ENCODE results near the gene HMGN4. TPM values are rescaled to one million over a fixed set of nuclear protein-coding genes. Genes with fewer than 3 reads are reported as not detected.

Gene HMGN4
- total RNA-seq, 5 donors from 2014 or later (not counting 1 experiment from before 2014, with no cell fraction given): 49.2 to 92.5 (median 62.7) TPM

GRCh38 chr6:26525838-26526237 is 12.3 kb upstream of the HMGN4 start:
- no peaks in the 10 kb centered on the region for H3K27me3 ChIP-seq (replicated peaks in 1 of 2; ENCODE audit: control insufficient read depth in 2 of 2, extremely low read depth in 1 of 2, insufficient read depth in 2 of 2, low read length in 1 of 2)
- CTCF ChIA-PET: no interaction called here
- H3K27ac Mint-ChIP-seq: peak overlapping the region in 1 of 2 donors; percentile 57
- no peaks in the 10 kb centered on the region for H3K27me3 Mint-ChIP-seq
- peaks cover 2 to 7% of the 10 kb centered on the region in 2 experiments for H3K4me1 ChIP-seq (ENCODE audit: control insufficient read depth in 1 of 2, extremely low read depth in 1 of 2, insufficient read depth in 2 of 2, low read length in 2 of 2)
- H3K4me3 Mint-ChIP-seq: no peak overlapping the region
- H3K9me3 Mint-ChIP-seq: no peaks in the 10 kb centered on the region
- ATAC-seq (replicated peaks in 1 of 4): no peak
- DNase-seq: no peak
- H3K36me3 ChIP-seq (ENCODE audit: control insufficient read depth in 2 of 2, extremely low read depth in 1 of 2, insufficient read depth in 1 of 2, low read length in 1 of 2): no peaks in the 10 kb centered on the region
- H3K4me1 Mint-ChIP-seq: peaks cover 26 to 50% (median 48%) of the 10 kb centered on the region in 3 donors
- POLR2A ChIA-PET: no interaction called here
- no peak overlapping the region for H3K4me3 ChIP-seq (ENCODE audit: control insufficient read depth in 1 of 2, extremely low read depth in 1 of 2, low read length in 1 of 2)
- no CpG with 5 or more reads among the region's 2 CpGs for WGBS (ENCODE audit: insufficient coverage)
- no peaks in the 10 kb centered on the region for H3K36me3 Mint-ChIP-seq
- no peaks in the 10 kb centered on the region for H3K9me3 ChIP-seq
- no peak overlapping the region for H3K27ac ChIP-seq (ENCODE audit: low read length)

- H3K4me3 ChIP-seq (ENCODE audit: control insufficient read depth in 1 of 2, extremely low read depth in 1 of 2, low read length in 1 of 2): no peak overlapping the region
- DNase-seq: no peak
- Mint-ChIP-seq H3K4me3 (no peak overlapping the region), H3K36me3 (no peaks in the 10 kb centered on the region), H3K27me3 (no peaks in the 10 kb centered on the region), H3K9me3 (no peaks in the 10 kb centered on the region), H3K4me1 (peaks cover 29 to 50% (median 48%) of the 10 kb centered on the region in 3 donors), H3K27ac (no peak overlapping the region)
- no peaks in the 10 kb centered on the region for H3K36me3 ChIP-seq (ENCODE audit: control insufficient read depth in 2 of 2, extremely low read depth in 1 of 2, insufficient read depth in 1 of 2, low read length in 1 of 2)
- no CpG with 5 or more reads among the region's 1 CpG for WGBS (ENCODE audit: insufficient coverage)
- H3K9me3 ChIP-seq: no peaks in the 10 kb centered on the region
- no peak overlapping the region for H3K27ac ChIP-seq (ENCODE audit: low read length)
- no peaks in the 10 kb centered on the region for H3K27me3 ChIP-seq (replicated peaks in 1 of 2; ENCODE audit: control insufficient read depth in 2 of 2, extremely low read depth in 1 of 2, insufficient read depth in 2 of 2, low read length in 1 of 2)
- no peak for ATAC-seq (replicated peaks in 1 of 4)
- H3K4me1 ChIP-seq (ENCODE audit: control insufficient read depth in 1 of 2, extremely low read depth in 1 of 2, insufficient read depth in 2 of 2, low read length in 2 of 2): peaks cover 0 to 8% of the 10 kb centered on the region in 2 experiments
- ChIA-PET CTCF (no interaction called here), POLR2A (interaction anchor here in 1 of 2 donors (0.6 kb wide), 1 partner anchor 153 kb away, joined by 6 read pairs; no protein-coding TSS in a partner anchor)
These were observed 11.2 kb upstream of the HMGN4 start for GRCh38 chr6:26526928-26527327.

- Mint-ChIP-seq H3K4me3 (no peak overlapping the region), H3K36me3 (no peaks in the 10 kb centered on the region), H3K9me3 (no peaks in the 10 kb centered on the region), H3K27me3 (peaks cover 0 to 3% of the 10 kb centered on the region in 2 donors), H3K4me1 (peaks cover 36 to 50% (median 50%) of the 10 kb centered on the region in 3 donors), H3K27ac (peak overlapping the region; percentile 55 to 63)
- 90% methylated on average over 1 of the region's 2 CpGs for WGBS (ENCODE audit: insufficient coverage)
- H3K36me3 ChIP-seq (ENCODE audit: control insufficient read depth in 2 of 2, extremely low read depth in 1 of 2, insufficient read depth in 1 of 2, low read length in 1 of 2): no peaks in the 10 kb centered on the region
- no peak for ATAC-seq (replicated peaks in 1 of 4)
- H3K27ac ChIP-seq (ENCODE audit: low read length): no peak overlapping the region
- H3K4me1 ChIP-seq (ENCODE audit: control insufficient read depth in 1 of 2, extremely low read depth in 1 of 2, insufficient read depth in 2 of 2, low read length in 2 of 2): peaks cover 8 to 11% of the 10 kb centered on the region in 2 experiments
- no peaks in the 10 kb centered on the region for H3K27me3 ChIP-seq (replicated peaks in 1 of 2; ENCODE audit: control insufficient read depth in 2 of 2, extremely low read depth in 1 of 2, insufficient read depth in 2 of 2, low read length in 1 of 2)
- ChIA-PET CTCF (interaction anchor here in 1 of 2 donors (0.6 kb wide), 1 partner anchor 145 kb away, joined by 5 read pairs; no protein-coding TSS in a partner anchor), POLR2A (interaction anchor here in 1 of 2 donors (0.5 kb wide), 1 partner anchor 14 kb away, joined by 7 read pairs; no protein-coding TSS in a partner anchor)
- DNase-seq: no peak
- no peaks in the 10 kb centered on the region for H3K9me3 ChIP-seq
- H3K4me3 ChIP-seq (ENCODE audit: control insufficient read depth in 1 of 2, extremely low read depth in 1 of 2, low read length in 1 of 2): no peak overlapping the region
These were observed 8.0 kb upstream of the HMGN4 start for GRCh38 chr6:26530203-26530602.

- ATAC-seq (replicated peaks in 1 of 4) (no peak), DNase-seq (no peak)
- Mint-ChIP-seq H3K4me1 (peaks cover 44 to 57% (median 56%) of the 10 kb centered on the region in 3 donors), H3K4me3 (peak overlapping the region in 2 of 3 donors; percentile 92 to 97), H3K9me3 (no peaks in the 10 kb centered on the region), H3K36me3 (no peaks in the 10 kb centered on the region), H3K27ac (peak overlapping the region; percentile 97 to 98), H3K27me3 (peaks cover 0 to 3% of the 10 kb centered on the region in 2 donors)
- Histone ChIP-seq H3K27me3 (replicated peaks in 1 of 2; ENCODE audit: control insufficient read depth in 2 of 2, extremely low read depth in 1 of 2, insufficient read depth in 2 of 2, low read length in 1 of 2) (no peaks in the 10 kb centered on the region), H3K27ac (ENCODE audit: low read length) (peak overlapping the region; percentile 60), H3K36me3 (ENCODE audit: control insufficient read depth in 2 of 2, extremely low read depth in 1 of 2, insufficient read depth in 1 of 2, low read length in 1 of 2) (no peaks in the 10 kb centered on the region), H3K4me3 (ENCODE audit: control insufficient read depth in 1 of 2, extremely low read depth in 1 of 2, low read length in 1 of 2) (no peak overlapping the region), H3K9me3 (no peaks in the 10 kb centered on the region), H3K4me1 (ENCODE audit: control insufficient read depth in 1 of 2, extremely low read depth in 1 of 2, insufficient read depth in 2 of 2, low read length in 2 of 2) (peaks cover 18 to 26% of the 10 kb centered on the region in 2 experiments)
- ChIA-PET CTCF (interaction anchor here (0.5 to 1.8 kb wide), 7 partner anchors 22 to 260 kb away, joined by 3 to 8 read pairs (median 7); no protein-coding TSS in a partner anchor), POLR2A (interaction anchor here in 1 of 2 donors (0.6 to 0.7 kb wide), 3 partner anchors 22 to 281 kb away, joined by 3 to 11 read pairs (median 8); a partner anchor contains a TSS)
- no CpG with 5 or more reads among the region's 1 CpG for WGBS (ENCODE audit: insufficient coverage)
These were observed 6.3 kb upstream of the HMGN4 start for GRCh38 chr6:26531897-26532296.

GRCh38 chr6:26532699-26533531 is 5.3 kb upstream of the HMGN4 start:
- peaks cover 2% of the 10 kb centered on the region for H3K36me3 Mint-ChIP-seq
- WGBS (ENCODE audit: insufficient coverage): 0% methylated on average over 7 of the region's 28 CpGs
- Histone ChIP-seq H3K4me3 (ENCODE audit: control insufficient read depth in 1 of 2, extremely low read depth in 1 of 2, low read length in 1 of 2) (peak overlapping the region; percentile 66 to 86), H3K4me1 (ENCODE audit: control insufficient read depth in 1 of 2, extremely low read depth in 1 of 2, insufficient read depth in 2 of 2, low read length in 2 of 2) (peaks cover 20 to 32% of the 10 kb centered on the region in 2 experiments), H3K27me3 (replicated peaks in 1 of 2; ENCODE audit: control insufficient read depth in 2 of 2, extremely low read depth in 1 of 2, insufficient read depth in 2 of 2, low read length in 1 of 2) (no peaks in the 10 kb centered on the region), H3K27ac (ENCODE audit: low read length) (peak overlapping the region; percentile 60), H3K9me3 (no peaks in the 10 kb centered on the region), H3K36me3 (ENCODE audit: control insufficient read depth in 2 of 2, extremely low read depth in 1 of 2, insufficient read depth in 1 of 2, low read length in 1 of 2) (no peaks in the 10 kb centered on the region)
- H3K27ac Mint-ChIP-seq: peak overlapping the region; percentile 97 to 98
- ChIA-PET POLR2A (interaction anchor here (0.5 to 1.2 kb wide), 5 partner anchors 54 to 1360 kb away, joined by 3 to 14 read pairs (median 6); a partner anchor contains a TSS), CTCF (interaction anchor here (0.6 to 1.8 kb wide), 13 partner anchors 10 to 1333 kb away, joined by 3 to 9 read pairs (median 5); a partner anchor contains a TSS)
- peaks cover 0 to 5% of the 10 kb centered on the region in 2 donors for H3K27me3 Mint-ChIP-seq
- H3K9me3 Mint-ChIP-seq: no peaks in the 10 kb centered on the region
- peaks cover 53 to 66% (median 60%) of the 10 kb centered on the region in 3 donors for H3K4me1 Mint-ChIP-seq
- ATAC-seq (replicated peaks in 1 of 4) (peak; percentile 38 to 48 (median 43)), DNase-seq (peak; percentile 70 to 95 (median 86))
- peak overlapping the region; percentile 92 to 97 (median 95) for H3K4me3 Mint-ChIP-seq

GRCh38 chr6:26533532-26533931 is 4.6 kb upstream of the HMGN4 start:
- H3K27ac ChIP-seq (ENCODE audit: low read length): peak overlapping the region; percentile 60
- POLR2A ChIA-PET: interaction anchor here (0.6 to 1.2 kb wide), 4 partner anchors 59 to 1359 kb away, joined by 3 to 10 read pairs (median 5); a partner anchor contains a TSS
- peak overlapping the region; percentile 92 to 97 (median 95) for H3K4me3 Mint-ChIP-seq
- H3K27me3 Mint-ChIP-seq: peaks cover 0 to 7% of the 10 kb centered on the region in 2 donors
- H3K9me3 ChIP-seq: no peaks in the 10 kb centered on the region
- H3K4me1 ChIP-seq (ENCODE audit: control insufficient read depth in 1 of 2, extremely low read depth in 1 of 2, insufficient read depth in 2 of 2, low read length in 2 of 2): peaks cover 20 to 33% of the 10 kb centered on the region in 2 experiments
- H3K4me1 Mint-ChIP-seq: peaks cover 54 to 63% (median 55%) of the 10 kb centered on the region in 3 donors
- H3K27me3 ChIP-seq (replicated peaks in 1 of 2; ENCODE audit: control insufficient read depth in 2 of 2, extremely low read depth in 1 of 2, insufficient read depth in 2 of 2, low read length in 1 of 2): no peaks in the 10 kb centered on the region
- DNase-seq (no peak), ATAC-seq (replicated peaks in 1 of 4) (no peak)
- no CpG with 5 or more reads among the region's 1 CpG for WGBS (ENCODE audit: insufficient coverage)
- peaks cover 3% of the 10 kb centered on the region for H3K36me3 Mint-ChIP-seq
- H3K27ac Mint-ChIP-seq: peak overlapping the region; percentile 97 to 98
- CTCF ChIA-PET: interaction anchor here (0.7 to 1.8 kb wide), 9 partner anchors 11 to 209 kb away, joined by 3 to 9 read pairs (median 5); no protein-coding TSS in a partner anchor
- no peaks in the 10 kb centered on the region for H3K36me3 ChIP-seq (ENCODE audit: control insufficient read depth in 2 of 2, extremely low read depth in 1 of 2, insufficient read depth in 1 of 2, low read length in 1 of 2)
- no peaks in the 10 kb centered on the region for H3K9me3 Mint-ChIP-seq
- H3K4me3 ChIP-seq (ENCODE audit: control insufficient read depth in 1 of 2, extremely low read depth in 1 of 2, low read length in 1 of 2): peak overlapping the region; percentile 66 to 86

Data from T-cell (primary cell).